Measurements from ENCODE around the gene LIAS.

- no peak for TF ChIP-seq CTCF (IDR thresholded peaks at IDR 0.05)
- TF ChIP-seq POLR2A (IDR thresholded peaks at IDR 0.05), result no peak
These were observed 3.4 kb upstream of the LIAS start for GRCh38 chr4:39455486-39455885.
